ENCODE data around the gene APBA1.

Gene APBA1

DNA sequence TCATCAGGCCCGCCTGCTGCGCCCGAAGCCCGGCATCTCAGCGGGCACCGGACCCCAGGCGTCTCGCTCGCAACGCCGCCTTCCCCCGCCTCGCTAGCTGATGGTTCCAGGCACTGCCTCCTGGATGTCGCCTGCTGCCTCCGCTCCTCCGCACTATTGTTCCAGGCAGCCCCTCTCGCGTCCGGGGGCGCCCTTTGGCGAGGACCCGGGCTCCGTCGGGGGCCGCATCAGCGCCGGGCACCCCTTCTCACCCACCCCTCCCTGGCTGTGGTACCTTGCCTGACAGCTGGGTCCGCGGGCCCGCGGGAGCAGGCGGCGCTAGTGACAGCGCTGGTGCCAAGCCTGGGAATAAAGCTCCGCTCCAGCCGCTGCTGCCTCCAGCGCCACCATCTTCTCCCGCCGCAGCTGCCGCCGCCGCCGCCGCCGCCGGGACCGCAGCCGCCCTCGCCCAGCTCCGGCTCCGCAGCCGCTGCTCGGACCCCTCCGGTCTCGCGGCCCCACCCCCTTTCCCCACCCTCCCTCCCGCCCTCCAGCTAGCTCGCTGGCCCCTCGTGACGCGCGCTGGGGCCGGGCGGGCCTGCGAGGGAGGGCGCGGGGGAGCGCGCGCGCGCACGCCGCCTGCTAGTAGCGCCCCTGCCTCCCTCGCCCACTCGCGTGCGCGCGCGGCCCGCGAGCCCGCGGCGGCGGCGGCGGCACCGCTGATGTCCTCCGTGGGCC is at the start of gene APBA1:
TSS of gene APBA1 (minus strand) at position 493 of the 717 bp plus-strand sequence.
- peak; percentile 32 for DNase-seq

DNA sequence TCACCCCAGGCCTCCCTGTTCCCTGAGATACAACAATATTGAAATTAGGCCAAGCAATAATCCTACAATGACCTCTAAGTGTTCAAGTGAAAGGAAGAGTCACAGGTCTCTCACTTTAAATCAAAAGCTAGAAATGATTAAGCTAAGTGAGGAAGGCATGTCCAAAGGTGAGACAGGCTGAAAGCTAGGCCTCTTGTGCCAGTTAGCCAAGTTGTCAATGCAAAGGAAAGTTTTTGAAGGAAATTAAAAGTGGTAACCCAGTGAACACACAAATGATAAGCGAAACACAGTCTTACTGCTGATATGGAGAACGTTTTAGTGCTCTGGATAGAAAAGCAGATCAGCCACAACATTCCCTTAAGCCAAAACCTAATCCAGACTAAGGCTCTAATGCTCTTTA is 47.8 kb upstream of the APBA1 start:
- no peak for DNase-seq

DNA sequence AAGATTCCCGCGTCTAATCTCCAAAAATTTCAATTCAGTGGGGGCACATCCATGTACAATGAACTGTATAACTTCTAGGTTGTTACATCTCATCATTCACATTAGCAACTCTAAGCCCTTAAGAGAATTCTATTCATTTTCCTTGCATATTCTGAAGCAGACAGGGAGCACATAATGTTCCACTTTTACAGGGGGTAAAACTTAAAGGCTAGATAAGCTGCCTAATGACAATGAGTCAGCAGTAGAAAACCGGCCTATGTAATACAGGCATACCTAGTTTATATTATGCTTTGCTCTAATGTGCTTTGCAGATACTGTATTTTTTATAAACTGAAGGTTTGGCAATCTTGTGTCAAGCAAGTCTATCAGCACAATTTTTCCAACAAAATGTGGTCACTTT is 47.2 kb upstream of the APBA1 start:
- no peak for DNase-seq

DNA sequence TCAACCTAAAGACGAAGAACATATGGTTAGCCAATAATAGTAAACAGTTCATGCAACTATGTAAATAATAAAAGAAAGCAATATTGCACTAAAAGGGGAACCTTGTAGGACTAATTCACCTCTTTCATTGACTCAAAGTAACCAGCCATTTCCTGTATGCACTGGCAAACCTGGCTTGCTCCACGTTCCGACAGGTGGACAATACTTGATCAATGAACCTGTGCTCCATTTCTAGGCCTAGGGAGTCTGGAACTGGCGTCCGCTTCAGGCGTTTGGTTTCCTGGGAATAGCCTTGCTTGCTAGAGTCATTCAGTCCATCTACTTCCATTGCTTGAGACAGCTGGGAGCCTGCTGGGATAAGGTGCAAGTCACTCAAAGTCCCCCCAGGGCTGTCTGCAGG is 46.0 kb upstream of the APBA1 start:
- no peak for DNase-seq

- no peak for DNase-seq
Measured at GRCh38 chr9:69715825-69716224, 43.7 kb upstream of the APBA1 start.

DNA sequence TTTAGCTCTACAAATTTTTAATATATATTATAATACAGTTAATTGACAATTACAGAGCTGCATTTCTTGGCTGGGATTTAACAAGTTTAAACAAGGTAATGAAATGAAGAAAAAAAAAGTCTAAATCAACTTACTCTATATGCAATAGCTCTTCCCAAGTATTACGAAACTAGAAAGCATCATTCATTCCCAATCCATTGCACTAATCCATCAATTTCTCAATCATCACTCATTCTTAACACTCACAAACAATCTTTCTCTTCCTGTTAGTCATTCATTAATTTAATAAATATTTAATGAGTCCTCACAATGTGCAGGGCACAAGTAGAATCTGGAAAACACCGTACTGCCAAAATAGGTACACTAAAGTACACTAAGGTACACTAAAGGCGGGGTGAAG is 42.9 kb upstream of the APBA1 start:
- no peak for DNase-seq

DNA sequence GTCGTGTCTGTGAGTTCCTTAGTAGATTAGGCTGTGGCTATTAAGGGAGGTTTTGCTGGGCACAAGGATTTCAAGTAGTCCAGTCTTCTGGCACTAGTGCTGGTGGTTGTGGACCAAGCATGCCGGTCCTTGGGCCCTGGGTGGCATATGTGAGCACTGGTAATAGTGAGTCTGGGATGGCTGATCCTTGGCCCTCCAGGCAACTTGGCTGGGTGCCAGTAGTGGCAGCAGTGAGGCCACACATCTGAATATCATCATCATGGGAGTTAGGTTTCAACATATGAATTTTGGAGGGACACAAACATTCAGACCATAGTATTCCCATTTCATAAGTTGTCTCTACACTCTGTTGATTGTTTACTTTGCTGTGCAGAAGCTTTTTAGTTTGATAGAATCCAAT is 25.3 kb upstream of the APBA1 start:
- DNase-seq: no peak

- no peak for DNase-seq
Measured at GRCh38 chr9:69696802-69697201, 24.6 kb upstream of the APBA1 start.

DNA sequence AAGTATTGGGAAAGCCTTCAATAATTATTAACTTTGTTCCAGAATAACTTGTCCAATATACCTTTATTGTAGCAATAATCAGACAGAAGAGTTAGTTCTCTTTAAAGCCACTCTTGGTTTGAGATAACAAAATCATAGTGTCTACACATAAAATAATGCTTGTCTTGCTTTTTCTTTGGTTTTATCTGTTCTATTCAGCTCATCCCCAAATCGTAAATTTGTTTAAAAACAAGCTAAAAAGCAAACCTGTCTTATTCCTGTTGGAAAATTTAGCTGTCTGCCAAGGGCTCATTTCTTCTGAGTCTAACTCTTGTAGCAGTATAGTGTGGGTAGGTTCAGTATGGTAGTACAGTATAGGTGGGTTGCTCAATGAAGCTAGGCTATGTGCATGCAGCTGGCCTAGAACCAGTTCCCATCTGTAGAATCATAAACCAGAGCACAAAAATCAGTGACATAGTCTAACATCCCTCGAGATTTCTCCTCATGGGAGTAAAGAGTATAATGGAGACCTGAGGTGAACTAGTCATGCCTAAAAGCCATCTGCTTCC is 17.9 kb upstream of the APBA1 start:
- no peak for DNase-seq

- no peak for DNase-seq
Measured at GRCh38 chr9:69683927-69684326, 11.8 kb upstream of the APBA1 start.

GRCh38 chr9:69678843-69679538 is 6.8 kb upstream of the APBA1 start:
- DNase-seq: no peak

GRCh38 chr9:69677931-69678330 is 5.8 kb upstream of the APBA1 start:
- DNase-seq: no peak

DNA sequence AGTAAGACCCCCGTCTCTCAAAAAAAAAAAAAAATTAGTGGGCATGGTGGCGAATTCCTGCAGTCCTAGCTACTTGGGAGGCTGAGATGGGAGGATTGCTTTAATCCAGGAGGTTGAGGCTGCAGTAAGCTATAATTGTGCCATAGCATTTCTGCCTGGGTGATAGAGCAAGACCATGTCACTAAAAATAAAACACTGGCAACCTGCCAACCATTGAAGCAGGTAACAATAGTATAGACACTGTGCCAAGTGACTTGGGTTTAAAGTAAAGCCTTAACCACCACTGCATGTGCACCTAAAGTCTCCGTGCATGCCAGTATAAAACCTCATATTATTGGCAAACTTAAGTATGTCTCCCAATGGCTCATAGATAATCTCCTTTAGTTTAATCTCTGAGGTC is 3.4 kb upstream of the APBA1 start:
- DNase-seq: no peak

GRCh38 chr9:69674716-69675438 is 2.7 kb upstream of the APBA1 start:
- no peak for DNase-seq

GRCh38 chr9:69674112-69674685 is 2.0 kb upstream of the APBA1 start:
- DNase-seq: no peak

GRCh38 chr9:69673311-69673640 is 1.1 kb upstream of the APBA1 start:
- DNase-seq: no peak

DNA sequence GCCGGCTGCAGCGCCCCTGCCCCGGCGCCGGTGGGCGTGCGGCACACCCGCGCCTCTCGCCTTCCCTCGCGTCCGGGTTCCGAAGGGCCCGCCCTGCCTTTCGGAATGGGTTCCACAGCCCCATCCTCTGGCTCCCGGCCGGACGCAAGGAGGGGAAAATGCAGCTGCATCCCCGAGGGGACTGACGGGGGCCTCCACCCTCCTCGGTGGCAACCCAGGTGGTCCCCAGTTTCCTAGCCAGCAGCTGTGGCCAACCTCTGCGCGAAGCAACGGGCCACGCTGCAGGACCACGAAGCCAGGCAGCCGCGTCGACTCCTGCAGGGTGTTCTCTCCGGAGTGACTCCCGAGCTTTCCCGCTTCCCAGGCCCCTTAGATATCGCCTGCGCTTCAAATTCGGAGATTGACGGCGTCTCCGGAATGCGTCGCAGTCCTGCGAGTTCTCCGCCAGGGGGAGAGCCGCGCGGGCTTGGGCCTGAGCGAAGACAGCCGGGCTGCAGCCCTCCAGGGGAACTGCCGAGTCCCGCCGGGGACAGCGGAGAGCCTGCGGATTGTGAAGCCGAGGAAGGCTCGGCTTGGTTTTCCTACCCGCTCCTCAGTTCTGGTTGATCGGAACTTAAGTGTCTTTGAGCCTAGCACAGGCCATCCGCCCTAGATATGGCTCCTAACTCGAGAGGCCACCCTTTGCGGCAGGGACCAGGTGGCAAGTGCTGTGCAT is 582 bp upstream of the APBA1 start:
- DNase-seq: peak; percentile 69

DNA sequence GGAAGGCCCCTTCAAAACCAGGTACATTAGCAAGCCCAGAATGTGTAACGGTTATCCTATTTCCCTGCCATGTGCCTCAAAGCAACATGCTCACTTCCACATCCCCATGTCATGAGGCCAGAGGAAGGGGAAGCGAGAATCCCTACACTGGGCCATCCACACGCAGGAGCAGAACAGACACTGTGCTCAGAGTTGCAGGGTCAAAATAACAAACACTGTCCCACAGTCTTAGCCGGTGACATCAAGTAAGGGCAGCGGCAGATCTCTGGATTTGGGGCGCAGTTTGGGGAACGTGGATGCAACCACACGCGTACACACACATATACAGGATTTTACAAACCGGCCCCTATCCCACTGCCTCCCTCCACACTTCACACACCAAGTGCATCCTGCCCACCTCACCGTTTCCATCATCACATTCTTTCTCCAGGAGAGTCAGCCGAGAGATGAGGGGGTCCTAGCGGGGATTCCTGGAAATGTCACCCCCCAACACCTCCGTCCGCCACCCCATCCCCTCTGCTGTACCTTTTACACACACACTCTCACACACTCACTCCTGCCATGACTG is 776 bp downstream of the APBA1 start:
- DNase-seq: no peak

- no peak for DNase-seq
Measured at GRCh38 chr9:69667306-69667705, 4.9 kb downstream of the APBA1 start.

GRCh38 chr9:69660304-69660703 is 11.9 kb downstream of the APBA1 start:
- DNase-seq: no peak

DNA sequence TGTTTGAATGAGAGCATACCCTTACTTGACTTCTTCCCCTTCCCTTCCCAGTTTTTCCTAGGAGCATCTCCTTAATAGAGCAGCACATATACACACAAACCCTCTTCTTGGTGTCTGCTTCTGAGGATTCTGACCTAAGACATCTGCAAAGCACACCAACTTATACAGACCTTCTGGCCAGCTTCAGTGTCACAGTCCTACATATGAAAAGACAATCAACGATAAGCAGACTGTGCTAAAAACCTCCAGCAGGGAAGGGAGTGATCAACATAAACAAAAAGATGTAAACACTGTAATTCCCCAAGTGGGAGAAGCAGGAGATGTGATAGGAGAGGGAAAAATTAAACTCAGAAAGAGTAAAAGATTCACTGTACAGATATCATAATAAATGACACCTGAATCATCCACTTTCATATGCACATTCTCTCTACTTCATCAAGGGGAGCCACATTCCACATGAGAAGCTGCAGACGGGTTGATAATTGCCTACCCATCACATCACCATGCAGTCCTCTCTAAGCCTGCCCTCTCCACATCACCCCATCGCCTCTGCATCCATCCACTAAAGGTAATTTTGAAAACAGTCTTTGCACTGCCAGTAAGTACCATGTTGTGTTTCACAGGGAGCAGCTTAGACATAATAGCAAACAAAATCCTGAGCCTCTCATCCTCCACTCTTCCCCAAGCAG is 13.0 kb downstream of the APBA1 start:
- no peak for DNase-seq

- DNase-seq: no peak
Measured at GRCh38 chr9:69657269-69657668, 14.9 kb downstream of the APBA1 start.
